ENCODE results near the gene DSPP. TPM values are rescaled to one million over a fixed set of nuclear protein-coding genes. Genes with fewer than 3 reads are reported as not detected.
"Not testable (repeated sequence)": the region's sequence is repeated elsewhere in the genome, so short reads cannot be mapped to it uniquely, and the experiment has no call there.

DSPP gene
- total RNA-seq, 4 donors from 2014 or later: not detected

- 40 to 50% methylated on average over 2 of the region's 2 CpGs for WGBS, 2 donors (ENCODE audit: low coverage in 1 of 2)
- no peaks in the 10 kb centered on the region for H3K4me1 ChIP-seq
- TF ChIP-seq CTCF (IDR thresholded peaks at IDR 0.05) (no peak), POLR2A (IDR thresholded peaks at IDR 0.05) (no peak), EP300 (IDR thresholded peaks at IDR 0.05; ENCODE audit: low read depth) (no peak), POLR2AphosphoS5 (IDR thresholded peaks at IDR 0.05) (no peak)
- no peak overlapping the region for H3K4me3 ChIP-seq
- H3K36me3 ChIP-seq: no peaks in the 10 kb centered on the region
- H3K9me3 ChIP-seq: no peaks in the 10 kb centered on the region
- in situ Hi-C loops (cut with MboI; ENCODE audit: low pct_ligation_motif_present in 1 of 4, low pct_unique_long_range_greater_than_20kb in 1 of 4, low sequenced_read_pairs in 3 of 4) (loop anchor here in 1 of 4 donors (25.0 kb wide), 1 partner anchor 271 kb away; the partner anchor contains the start of gene MEPE), intact Hi-C loops (cut with DNase I; ENCODE audit: low total_unique reads) (no loop called here)
- H3K27me3 ChIP-seq: no peaks in the 10 kb centered on the region
- no peak overlapping the region for H3K27ac ChIP-seq
- DNase-seq: no peak
These were observed 42.1 kb upstream of the DSPP start for GRCh38 chr4:87566276-87566675.

- no peak for DNase-seq
- in situ Hi-C loops (cut with MboI; ENCODE audit: low pct_ligation_motif_present in 1 of 4, low pct_unique_long_range_greater_than_20kb in 1 of 4, low sequenced_read_pairs in 3 of 4): loop anchor here in 1 of 4 donors (25.0 kb wide), 1 partner anchor 270 kb away; the partner anchor contains the start of gene MEPE
These were observed 41.1 kb upstream of the DSPP start for GRCh38 chr4:87567191-87567590.

DNA sequence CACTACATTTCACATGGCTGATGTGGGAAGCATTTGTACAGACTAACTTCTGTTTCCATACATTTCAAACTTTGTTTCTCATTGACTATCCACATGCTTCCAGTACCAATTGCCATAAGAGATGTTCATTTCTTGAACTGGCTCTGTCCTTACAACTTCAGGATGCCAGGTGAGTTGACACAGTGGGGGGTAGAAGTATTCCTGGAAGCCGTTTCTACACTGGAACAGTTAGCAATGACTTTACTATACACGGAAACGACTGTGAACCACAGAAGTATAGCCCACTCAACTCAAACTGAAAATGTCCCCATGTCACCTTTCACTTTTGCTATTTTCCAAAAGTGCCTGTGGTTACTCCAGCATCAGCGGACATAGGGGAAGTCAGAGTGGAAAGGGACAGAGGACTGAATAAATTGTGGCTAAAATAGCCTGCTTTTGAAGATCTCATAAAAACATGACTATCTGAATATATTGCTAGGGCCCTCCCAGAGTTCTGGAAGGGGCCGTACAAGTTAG, 38.0 kb upstream of the DSPP start:
- in situ Hi-C loops (cut with MboI; ENCODE audit: low pct_ligation_motif_present in 1 of 4, low pct_unique_long_range_greater_than_20kb in 1 of 4, low sequenced_read_pairs in 3 of 4) (loop anchor here in 1 of 4 donors (25.0 kb wide), 1 partner anchor 267 kb away; the partner anchor contains the start of gene MEPE), intact Hi-C loops (cut with DNase I; ENCODE audit: low total_unique reads) (no loop called here)
- Histone ChIP-seq H3K36me3 (no peaks in the 10 kb centered on the region), H3K27ac (no peak overlapping the region), H3K27me3 (no peaks in the 10 kb centered on the region), H3K4me3 (no peak overlapping the region), H3K9me3 (no peaks in the 10 kb centered on the region), H3K4me1 (no peaks in the 10 kb centered on the region)
- DNase-seq: no peak
- WGBS, 2 donors (ENCODE audit: low coverage in 1 of 2): 37 to 47% methylated on average over 5 of the region's 5 CpGs
- TF ChIP-seq POLR2A (IDR thresholded peaks at IDR 0.05) (no peak), EP300 (IDR thresholded peaks at IDR 0.05; ENCODE audit: low read depth) (no peak), CTCF (IDR thresholded peaks at IDR 0.05) (no peak), POLR2AphosphoS5 (IDR thresholded peaks at IDR 0.05) (no peak)

More at GRCh38 chr4:87567191-87567590, 41.1 kb upstream of the DSPP start:
- WGBS, 2 donors (ENCODE audit: low coverage in 1 of 2): 83 to 86% methylated on average over 2 of the region's 2 CpGs
- Histone ChIP-seq H3K4me3 (no peak overlapping the region), H3K36me3 (no peaks in the 10 kb centered on the region), H3K9me3 (no peaks in the 10 kb centered on the region), H3K4me1 (no peaks in the 10 kb centered on the region), H3K27me3 (no peaks in the 10 kb centered on the region), H3K27ac (no peak overlapping the region)
- intact Hi-C loops (cut with DNase I; ENCODE audit: low total_unique reads): no loop called here
- no peak for TF ChIP-seq CTCF (IDR thresholded peaks at IDR 0.05)
- TF ChIP-seq EP300 (IDR thresholded peaks at IDR 0.05; ENCODE audit: low read depth): no peak
- no peak for TF ChIP-seq POLR2A (IDR thresholded peaks at IDR 0.05)
- no peak for TF ChIP-seq POLR2AphosphoS5 (IDR thresholded peaks at IDR 0.05)

- H3K36me3 ChIP-seq; H3K4me3 ChIP-seq; DNase-seq; H3K27ac ChIP-seq; intact Hi-C loops (cut with DNase I; ENCODE audit: low total_unique reads); H3K9me3 ChIP-seq; H3K4me1 ChIP-seq; H3K27me3 ChIP-seq: not testable (repeated sequence)
- in situ Hi-C loops (cut with MboI; ENCODE audit: low pct_ligation_motif_present in 1 of 4, low pct_unique_long_range_greater_than_20kb in 1 of 4, low sequenced_read_pairs in 3 of 4): loop anchor here in 1 of 4 donors (25.0 kb wide), 1 partner anchor 263 kb away; the partner anchor contains the start of gene MEPE
These were observed 34.0 kb upstream of the DSPP start for GRCh38 chr4:87574376-87574775.

GRCh38 chr4:87574996-87575395, 33.3 kb upstream of the DSPP start:
- H3K4me3 ChIP-seq: no peak overlapping the region
- intact Hi-C loops (cut with DNase I; ENCODE audit: low total_unique reads) (no loop called here), in situ Hi-C loops (cut with MboI; ENCODE audit: low pct_ligation_motif_present in 1 of 4, low pct_unique_long_range_greater_than_20kb in 1 of 4, low sequenced_read_pairs in 3 of 4) (loop anchor here in 1 of 4 donors (25.0 kb wide), 1 partner anchor 262 kb away; the partner anchor contains the start of gene MEPE)
- TF ChIP-seq EP300 (IDR thresholded peaks at IDR 0.05; ENCODE audit: low read depth) (no peak), POLR2AphosphoS5 (IDR thresholded peaks at IDR 0.05) (no peak), POLR2A (IDR thresholded peaks at IDR 0.05) (no peak), CTCF (IDR thresholded peaks at IDR 0.05) (no peak)
- DNase-seq: no peak
- 49 to 88% methylated on average over 3 of the region's 3 CpGs for WGBS, 2 donors (ENCODE audit: low coverage in 1 of 2)
- H3K36me3 ChIP-seq: no peaks in the 10 kb centered on the region
- no peaks in the 10 kb centered on the region for H3K27me3 ChIP-seq
- no peaks in the 10 kb centered on the region for H3K9me3 ChIP-seq
- H3K4me1 ChIP-seq: no peaks in the 10 kb centered on the region
- H3K27ac ChIP-seq: no peak overlapping the region

All from transverse colon (tissue), 4 donors.